Ectodermal cell (in vitro differentiated cells): ENCODE measurements around the gene ZNF558.

ENCODE experiments used
- H3K27ac ChIP-seq: 2 replicates; pipeline ENCODE4 v1.7.0; 2013; ENCODE audit warnings: mild to moderate bottlenecking, low read depth, low read length; ENCODE audit not compliant: insufficient read depth, poor library complexity, severe bottlenecking
- H3K27me3 ChIP-seq: 2 replicates; pipeline ENCODE4 v1.7.0; 2013; ENCODE audit warnings: mild to moderate bottlenecking, low read length; ENCODE audit not compliant: insufficient read depth, control insufficient read depth, poor library complexity, severe bottlenecking
- H3K36me3 ChIP-seq: one replicate; pipeline ENCODE4 v1.7.0; 2013; ENCODE audit warnings: low read length; ENCODE audit not compliant: control insufficient read depth, insufficient read depth
- H3K4me1 ChIP-seq: one replicate; pipeline ENCODE4 v1.7.0; 2013; ENCODE audit warnings: low read length; ENCODE audit not compliant: control insufficient read depth, insufficient read depth
- H3K4me3 ChIP-seq: 2 replicates; pipeline ENCODE4 v1.7.0; 2013; ENCODE audit warnings: low read depth, low read length, control low read depth; ENCODE audit not compliant: insufficient read depth
- H3K9me3 ChIP-seq: 2 replicates; pipeline ENCODE4 v1.7.0; 2013; ENCODE audit warnings: mild to moderate bottlenecking, low read length, moderate library complexity; ENCODE audit not compliant: control insufficient read depth
- WGBS, 2 experiments: methylation state at CpG; one replicate each; pipeline ENCODE4 v1.1.7; 2013; ENCODE audit warnings: missing lambda C conversion rate in 2 of 2; 5-methylcytosine and 5-hydroxymethylcytosine counted together

ZNF558 gene

GRCh38 chr19:8840708-8841107, 8.6 kb upstream of the ZNF558 start:
- no peaks in the 10 kb centered on the region for H3K4me1 ChIP-seq
- 89% methylated on average over 5 of the region's 5 CpGs for WGBS, 2 experiments
- no peaks in the 10 kb centered on the region for H3K27me3 ChIP-seq
- H3K27ac ChIP-seq: no peak overlapping the region
- H3K4me3 ChIP-seq: no peak overlapping the region
- H3K9me3 ChIP-seq: peaks cover 6% of the 10 kb centered on the region
- no peaks in the 10 kb centered on the region for H3K36me3 ChIP-seq

DNA sequence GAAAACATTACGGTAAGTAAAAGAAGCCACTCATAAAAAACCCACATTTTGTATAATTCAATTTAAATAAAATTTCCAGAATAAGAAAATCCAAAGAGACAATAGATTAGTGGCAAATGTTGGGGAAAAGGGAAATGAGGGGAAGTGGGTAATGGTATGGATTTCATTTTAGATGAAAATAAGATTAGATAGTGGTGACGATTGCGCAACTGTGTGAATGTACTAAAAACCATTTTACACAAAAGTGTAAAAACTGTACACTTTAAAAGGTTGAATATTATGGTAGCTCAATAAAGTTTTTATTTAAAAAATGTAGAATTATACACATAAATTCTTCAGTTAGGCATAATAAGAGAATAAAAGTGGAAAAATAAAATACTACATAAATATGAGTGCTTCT, 3.8 kb upstream of the ZNF558 start:
- H3K36me3 ChIP-seq: no peaks in the 10 kb centered on the region
- H3K27me3 ChIP-seq: no peaks in the 10 kb centered on the region
- peaks cover 6% of the 10 kb centered on the region for H3K9me3 ChIP-seq
- H3K27ac ChIP-seq: no peak overlapping the region
- H3K4me3 ChIP-seq: no peak overlapping the region
- no peaks in the 10 kb centered on the region for H3K4me1 ChIP-seq
- 100% methylated on average over 1 of the region's 3 CpGs; no CpG with 5 or more reads in 1 of the 2 experiments for WGBS, 2 experiments

DNA sequence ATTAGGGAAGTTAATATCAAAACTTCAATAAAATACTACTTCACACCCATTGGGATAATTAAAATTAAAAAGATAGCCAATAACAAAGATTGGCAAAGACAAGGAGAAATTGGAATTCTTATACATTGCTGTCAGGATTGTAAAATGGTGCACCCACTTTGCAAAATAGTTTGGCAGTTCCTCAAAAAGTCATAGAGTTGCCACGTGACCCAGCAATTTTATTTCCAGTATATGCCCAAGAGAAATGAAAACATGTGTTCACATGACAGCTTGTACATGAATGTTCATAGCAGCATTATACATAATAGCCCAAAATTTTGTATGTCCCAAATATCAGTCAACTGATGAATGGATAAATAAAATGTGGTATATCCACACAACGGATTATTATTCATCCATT, 3.3 kb upstream of the ZNF558 start:
- Histone ChIP-seq H3K9me3 (peaks cover 6% of the 10 kb centered on the region), H3K27me3 (no peaks in the 10 kb centered on the region), H3K27ac (no peak overlapping the region), H3K36me3 (no peaks in the 10 kb centered on the region), H3K4me1 (no peaks in the 10 kb centered on the region), H3K4me3 (no peak overlapping the region)
- WGBS, 2 experiments: 42 to 51% methylated on average over 1 of the region's 2 CpGs

DNA sequence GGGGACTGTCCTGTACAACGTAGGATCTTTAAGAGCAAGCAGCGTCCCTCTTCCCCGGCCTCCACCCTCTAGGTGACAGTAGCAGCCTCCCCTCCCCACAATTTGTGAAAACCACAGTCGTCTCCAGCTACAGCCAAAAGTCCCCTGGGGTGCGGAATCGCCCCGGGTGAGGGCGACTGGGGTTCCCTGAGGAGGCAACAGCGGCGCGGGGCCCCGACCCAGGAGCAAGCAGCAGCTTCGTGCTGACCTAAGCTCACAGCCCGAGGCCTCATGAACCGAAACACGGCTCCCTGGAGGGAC, 322 bp downstream of the ZNF558 start:
- H3K4me3 ChIP-seq: peak overlapping the region; percentile 50
- H3K4me1 ChIP-seq: no peaks in the 10 kb centered on the region
- no peaks in the 10 kb centered on the region for H3K27me3 ChIP-seq
- H3K36me3 ChIP-seq: peaks cover 3% of the 10 kb centered on the region
- H3K27ac ChIP-seq: no peak overlapping the region
- H3K9me3 ChIP-seq: peaks cover 4% of the 10 kb centered on the region
- 44 to 52% methylated on average over 16 of the region's 16 CpGs for WGBS, 2 experiments

DNA sequence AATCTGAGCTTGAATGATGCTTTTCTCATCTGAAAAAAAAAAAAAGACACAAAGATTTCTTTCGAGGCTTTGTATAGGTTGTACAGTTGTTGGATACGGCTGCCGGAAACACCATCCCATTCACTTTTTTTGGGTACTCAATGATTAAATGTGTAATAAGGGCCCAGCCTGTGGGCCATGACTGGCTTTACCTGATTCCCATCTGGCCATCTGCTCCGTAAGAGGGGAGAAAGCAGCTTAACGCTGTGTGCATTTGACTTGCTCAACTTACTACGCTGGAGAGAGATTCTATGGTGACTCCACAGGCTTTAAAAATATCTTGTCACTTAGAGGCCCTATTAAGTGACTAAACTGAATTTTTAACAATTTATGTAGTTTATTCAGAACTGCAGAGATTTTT, 731 bp downstream of the ZNF558 start:
- Histone ChIP-seq H3K36me3 (peaks cover 3% of the 10 kb centered on the region), H3K4me1 (no peaks in the 10 kb centered on the region), H3K27ac (no peak overlapping the region), H3K4me3 (peak overlapping the region; percentile 50), H3K9me3 (peaks cover 3% of the 10 kb centered on the region), H3K27me3 (no peaks in the 10 kb centered on the region)
- 88 to 92% methylated on average over 6 of the region's 6 CpGs for WGBS, 2 experiments

- Histone ChIP-seq H3K4me1 (no peaks in the 10 kb centered on the region), H3K9me3 (no peaks in the 10 kb centered on the region), H3K4me3 (no peak overlapping the region), H3K36me3 (peaks cover 3% of the 10 kb centered on the region), H3K27ac (no peak overlapping the region), H3K27me3 (no peaks in the 10 kb centered on the region)
Observed at GRCh38 chr19:8827277-8827676, 4.8 kb downstream of the ZNF558 start.

GRCh38 chr19:8826371-8826770, 5.7 kb downstream of the ZNF558 start:
- Histone ChIP-seq H3K27me3 (no peaks in the 10 kb centered on the region), H3K4me1 (no peaks in the 10 kb centered on the region), H3K27ac (no peak overlapping the region), H3K9me3 (no peaks in the 10 kb centered on the region), H3K36me3 (peaks cover 6% of the 10 kb centered on the region), H3K4me3 (no peak overlapping the region)
- 85% methylated on average over 5 of the region's 5 CpGs for WGBS, 2 experiments

- WGBS, 2 experiments: 78 to 79% methylated on average over 5 of the region's 5 CpGs
- H3K27ac ChIP-seq: no peak overlapping the region
- H3K4me3 ChIP-seq: no peak overlapping the region
- no peaks in the 10 kb centered on the region for H3K27me3 ChIP-seq
- no peaks in the 10 kb centered on the region for H3K9me3 ChIP-seq
- no peaks in the 10 kb centered on the region for H3K4me1 ChIP-seq
- H3K36me3 ChIP-seq: peaks cover 3% of the 10 kb centered on the region
Observed at GRCh38 chr19:8821748-8822241, 10.3 kb downstream of the ZNF558 start.

- Histone ChIP-seq H3K4me1 (no peaks in the 10 kb centered on the region), H3K36me3 (peaks cover 12% of the 10 kb centered on the region), H3K4me3 (no peak overlapping the region), H3K27ac (no peak overlapping the region), H3K9me3 (peaks cover 3% of the 10 kb centered on the region), H3K27me3 (no peaks in the 10 kb centered on the region)
- WGBS, 2 experiments: 86 to 92% methylated on average over 2 to 3 of the region's 3 CpGs
Observed at GRCh38 chr19:8820234-8820633, 11.9 kb downstream of the ZNF558 start.

GRCh38 chr19:8815780-8816179, 16.3 kb downstream of the ZNF558 start:
- Histone ChIP-seq H3K36me3 (peaks cover 35% of the 10 kb centered on the region), H3K4me1 (no peaks in the 10 kb centered on the region), H3K9me3 (peaks cover 10% of the 10 kb centered on the region), H3K4me3 (no peak overlapping the region), H3K27ac (no peak overlapping the region), H3K27me3 (no peaks in the 10 kb centered on the region)
- WGBS, 2 experiments: 84 to 86% methylated on average over 2 of the region's 2 CpGs

DNA sequence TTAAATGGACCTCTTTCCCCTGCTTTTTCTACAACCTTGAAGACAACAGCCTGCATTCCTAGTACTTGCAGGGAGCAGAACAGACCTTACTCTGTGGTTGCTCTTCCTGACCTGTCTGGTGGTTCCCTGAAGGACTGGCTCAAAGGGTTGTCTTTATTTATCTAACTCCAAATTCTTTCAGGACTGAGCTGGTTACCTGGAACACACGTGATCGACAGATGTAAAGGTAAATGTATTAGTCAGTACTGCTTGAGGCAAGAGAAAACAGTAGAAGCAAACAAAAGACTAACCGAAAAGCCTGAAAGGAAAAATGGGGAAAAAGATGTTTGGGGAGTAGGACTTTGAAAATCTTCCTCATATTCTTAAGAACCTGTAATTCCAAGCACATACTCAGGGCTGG, 17.9 kb downstream of the ZNF558 start:
- peaks cover 20% of the 10 kb centered on the region for H3K9me3 ChIP-seq
- no peaks in the 10 kb centered on the region for H3K4me1 ChIP-seq
- H3K36me3 ChIP-seq: peaks cover 41% of the 10 kb centered on the region
- no peak overlapping the region for H3K4me3 ChIP-seq
- WGBS, 2 experiments: 85 to 86% methylated on average over 3 of the region's 3 CpGs
- no peaks in the 10 kb centered on the region for H3K27me3 ChIP-seq
- no peak overlapping the region for H3K27ac ChIP-seq
